CD4-positive, alpha-beta T cell treated with Interleukin-12 subunit alpha and Interleukin-12 subunit beta, for 1 hour (primary cell): Measurements from ENCODE around the gene VCPKMT.

Experiments used
- DNase-seq: peaks from one replicate; pipeline ENCODE4 v3.0.0-alpha.2; 2020

Gene VCPKMT

DNA sequence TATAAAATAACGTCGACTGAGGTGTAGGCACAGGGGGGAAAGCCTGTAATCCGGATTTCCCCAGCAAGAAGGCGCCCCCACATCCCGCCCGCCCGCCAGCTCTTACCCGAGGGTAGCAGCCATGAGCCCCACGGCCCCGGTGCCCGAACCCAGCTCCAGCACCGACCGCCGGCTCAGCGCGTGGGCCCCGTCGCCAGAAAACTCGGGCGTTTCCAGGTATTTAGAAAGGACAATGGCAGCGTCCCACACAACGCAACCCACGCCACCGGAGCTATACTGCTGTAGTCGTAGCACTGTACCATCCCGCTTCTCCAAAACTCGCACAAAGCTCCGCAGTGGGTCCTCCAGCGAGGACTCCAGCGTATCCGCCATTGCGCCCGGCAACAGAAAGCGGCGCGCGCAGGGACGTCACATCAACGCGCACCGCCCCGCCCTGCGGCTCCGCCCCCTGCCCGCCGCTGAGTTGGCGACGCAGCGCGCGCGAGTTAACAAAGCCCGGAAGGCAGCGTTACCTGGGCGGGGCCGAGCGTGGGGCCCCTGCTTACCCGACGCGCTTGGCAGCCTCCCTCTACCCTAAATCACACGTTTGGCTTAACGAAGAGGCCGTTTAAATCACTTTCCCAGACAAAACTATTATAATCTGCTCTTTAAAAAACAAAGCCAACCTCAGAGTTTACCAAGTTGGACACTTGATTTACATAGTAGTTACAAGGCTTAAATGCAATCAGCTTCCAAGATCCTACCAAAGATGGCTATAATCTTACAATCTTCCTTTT is at the start of gene VCPKMT:
TSS of gene VCPKMT (minus strand) at position 392 of the 776 bp plus-strand sequence. CDS start at position 372, 20 bp downstream.
- DNase-seq, result peak; percentile 95

DNA sequence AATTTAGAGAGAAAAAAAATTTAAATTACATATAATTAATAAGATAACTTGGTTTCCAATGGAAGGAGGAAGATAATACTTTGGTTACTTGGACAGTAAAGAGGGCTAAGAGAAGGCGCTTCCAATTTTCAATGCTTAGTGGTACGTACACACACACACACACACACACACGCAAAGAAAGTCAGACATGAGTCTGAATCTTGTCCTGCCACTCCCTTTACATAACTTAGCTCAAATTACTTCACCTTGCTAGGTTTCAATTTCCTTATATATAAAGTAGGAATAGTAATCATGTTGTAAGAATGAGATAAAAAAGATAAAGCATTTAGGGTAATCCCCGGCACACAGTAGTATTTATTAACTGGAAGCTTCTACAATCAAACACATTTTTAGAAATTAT is 39.7 kb upstream of the VCPKMT start:
- no peak for DNase-seq

DNA sequence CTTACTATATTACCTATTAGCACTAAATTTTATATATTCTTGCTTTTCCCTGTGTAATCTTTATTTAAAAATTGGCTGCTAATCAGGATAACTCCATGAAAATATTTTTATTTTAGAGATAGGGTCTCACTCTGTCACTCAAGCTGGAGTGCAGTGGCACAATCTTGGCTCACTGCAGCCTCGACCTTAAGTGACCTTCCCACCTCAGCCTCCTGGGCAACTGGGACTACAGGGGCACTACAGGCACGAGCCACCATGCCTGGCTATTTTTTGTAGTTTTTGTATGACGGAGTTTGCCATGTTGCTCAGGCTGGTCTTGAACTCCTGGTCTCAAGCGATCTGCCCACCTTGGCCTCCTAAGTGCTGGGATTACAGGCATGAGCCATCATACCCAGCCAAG is 32.4 kb upstream of the VCPKMT start:
- DNase-seq, result no peak

DNA sequence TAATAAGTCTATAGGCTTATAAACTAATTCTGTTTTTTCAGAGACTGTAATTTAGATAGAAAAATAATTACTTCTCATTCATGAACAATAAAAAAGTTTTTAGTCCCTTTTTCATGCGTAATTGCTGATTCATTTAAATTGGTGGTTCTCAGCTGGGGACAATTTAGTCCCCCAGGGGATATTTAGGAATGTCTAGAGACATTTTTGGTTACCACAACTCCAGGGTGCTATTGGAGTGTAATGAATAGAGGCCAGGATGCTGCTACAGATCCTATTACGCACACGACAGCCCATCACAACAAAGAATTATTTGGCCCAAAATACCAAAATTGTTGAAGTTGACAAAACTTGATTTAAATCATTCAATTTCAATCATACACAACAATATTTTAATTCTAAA is 22.8 kb upstream of the VCPKMT start:
- no peak for DNase-seq

DNA sequence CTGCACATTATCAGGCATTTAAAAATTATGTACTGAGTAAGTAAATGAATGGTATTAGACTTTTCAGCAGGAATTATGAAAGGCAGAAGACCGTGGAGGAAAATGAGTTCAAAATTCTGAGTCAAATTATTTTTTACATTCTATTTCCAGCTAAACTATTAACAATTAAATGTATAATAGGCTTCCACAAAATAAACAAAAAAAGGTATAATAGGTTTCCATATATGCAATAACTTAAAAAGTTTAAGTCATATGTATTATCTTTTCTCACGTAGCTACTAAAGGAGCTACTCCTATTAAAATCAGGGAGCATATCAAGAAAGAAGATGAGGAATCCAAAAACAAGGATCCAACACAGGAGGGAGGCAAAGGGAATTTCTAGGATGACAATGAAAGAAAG is 11.4 kb upstream of the VCPKMT start:
- no peak for DNase-seq

DNA sequence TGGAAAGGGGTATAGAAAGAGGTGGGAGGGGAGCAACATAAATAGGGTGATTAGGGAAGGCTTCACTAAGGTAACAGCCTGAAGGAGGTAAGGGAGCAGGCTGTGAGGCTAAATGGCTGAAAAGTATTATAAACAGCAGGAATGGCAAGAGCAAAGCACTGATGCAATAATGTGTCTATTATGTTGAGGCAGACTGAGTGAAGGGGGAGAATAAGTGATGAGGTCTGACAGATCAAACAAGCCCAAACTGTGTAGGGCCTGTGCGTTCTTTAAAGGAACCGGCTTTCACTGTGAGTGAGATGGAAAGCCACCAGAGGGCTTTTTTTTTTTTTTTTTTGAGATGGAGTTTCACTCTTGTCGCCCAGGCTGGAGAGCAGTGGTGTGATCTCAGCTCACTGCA is 6.7 kb upstream of the VCPKMT start:
- no peak for DNase-seq

DNA sequence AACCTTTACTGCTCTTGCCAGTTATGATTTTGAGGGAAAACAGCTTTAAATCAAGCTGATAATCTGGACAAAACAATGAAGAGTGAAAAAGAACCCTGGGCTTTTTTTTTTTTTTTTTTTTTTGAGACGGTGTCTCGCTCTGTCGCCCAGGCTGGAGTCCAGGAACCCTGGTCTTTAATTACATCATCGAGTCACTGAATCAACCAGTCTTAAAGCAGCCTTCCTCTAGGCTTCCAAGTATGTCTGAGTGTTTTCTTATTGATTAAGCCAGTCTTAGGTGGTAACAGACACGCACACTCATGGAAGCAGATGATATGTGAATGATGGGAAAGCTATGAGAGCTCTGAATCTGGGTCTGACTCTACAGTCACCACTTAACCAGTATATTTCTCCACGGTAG is 5.9 kb upstream of the VCPKMT start:
- no peak for DNase-seq

DNA sequence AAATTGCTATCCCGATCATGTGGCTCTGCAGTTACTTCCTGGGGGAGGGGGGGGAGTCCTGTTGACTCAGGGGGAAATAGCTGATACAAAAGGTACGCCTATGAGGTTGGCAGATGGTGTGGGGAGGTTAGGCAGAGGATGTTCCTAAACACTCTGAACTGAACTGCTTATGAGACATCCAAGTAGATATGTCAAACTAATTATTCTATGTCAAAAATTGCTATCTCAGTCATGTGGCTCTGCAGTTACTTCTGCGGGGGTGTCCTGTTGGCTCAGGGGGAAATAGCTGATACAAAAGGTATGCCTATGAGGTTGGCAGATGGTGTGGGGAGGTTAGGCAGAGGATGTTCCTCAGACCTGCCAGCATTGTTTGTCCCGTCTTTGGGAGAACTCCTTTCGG is 5.1 kb upstream of the VCPKMT start:
- DNase-seq, result no peak

DNA sequence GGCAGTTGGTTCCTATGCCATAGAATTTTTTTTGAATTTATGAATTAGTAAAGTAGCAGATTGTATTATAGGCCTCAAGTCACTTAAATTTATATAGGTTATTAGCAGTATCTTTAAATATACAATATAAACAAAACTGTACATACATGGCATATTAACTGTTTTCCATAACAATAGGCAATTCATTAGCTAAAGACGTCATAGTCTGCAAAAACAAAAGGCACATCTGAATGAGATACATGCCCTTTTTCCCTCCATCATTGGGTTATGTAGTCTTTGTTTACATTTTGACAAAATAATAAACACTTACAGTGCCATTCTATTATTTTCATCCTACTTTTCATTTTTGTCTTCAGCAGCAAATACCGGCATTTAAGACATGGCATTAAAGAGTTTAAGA is 1.1 kb upstream of the VCPKMT start:
- no peak for DNase-seq

DNA sequence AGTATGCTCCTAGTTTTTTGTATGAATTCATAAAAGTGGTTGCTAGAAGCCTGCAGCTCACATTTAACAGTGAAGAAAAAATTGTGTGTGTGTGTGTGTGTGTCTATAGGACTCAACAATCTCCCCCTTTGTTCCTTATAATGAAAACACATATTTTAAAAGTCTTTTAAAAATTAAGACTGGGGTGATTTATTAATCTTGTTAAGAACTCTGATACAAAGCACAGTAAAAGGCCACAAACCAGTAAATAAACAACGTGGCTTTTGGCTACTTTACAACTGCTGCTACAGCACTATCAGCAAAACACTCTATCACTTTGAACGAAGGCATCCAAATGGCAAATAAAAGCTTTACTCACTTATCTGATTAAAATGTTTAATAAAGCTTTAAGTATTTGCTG is 594 bp upstream of the VCPKMT start:
- DNase-seq, result no peak

DNA sequence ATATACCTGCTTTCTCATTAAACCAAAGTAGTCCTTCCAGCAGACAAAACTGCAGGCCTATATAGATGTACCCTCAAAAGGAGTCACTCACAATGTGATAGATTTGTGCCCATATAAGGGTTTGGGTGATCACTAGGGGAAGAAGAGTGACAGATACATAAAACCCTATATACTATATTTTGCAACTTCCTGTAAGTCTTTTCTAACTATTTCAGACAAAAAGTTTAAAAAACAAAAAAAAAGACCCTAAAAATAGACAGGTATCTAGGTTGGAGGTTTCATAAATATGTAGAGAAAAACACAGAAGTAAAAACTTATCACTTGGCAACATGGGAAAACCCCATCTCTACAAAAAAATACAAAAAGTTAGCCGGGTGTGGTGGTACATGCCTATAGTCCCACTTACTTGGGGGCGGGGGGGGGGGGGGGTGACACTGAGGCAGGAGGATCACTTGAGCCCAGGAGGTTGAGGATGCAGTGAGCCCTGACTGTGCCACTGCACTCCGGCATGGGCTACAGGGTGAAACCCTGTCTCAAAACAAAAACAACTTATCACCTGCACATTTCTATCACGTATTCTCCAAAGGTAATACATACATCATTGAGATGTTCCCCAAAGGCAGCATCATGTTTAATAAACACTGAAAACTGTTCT is 2.9 kb downstream of the VCPKMT start:
- DNase-seq, result peak; percentile 43

DNA sequence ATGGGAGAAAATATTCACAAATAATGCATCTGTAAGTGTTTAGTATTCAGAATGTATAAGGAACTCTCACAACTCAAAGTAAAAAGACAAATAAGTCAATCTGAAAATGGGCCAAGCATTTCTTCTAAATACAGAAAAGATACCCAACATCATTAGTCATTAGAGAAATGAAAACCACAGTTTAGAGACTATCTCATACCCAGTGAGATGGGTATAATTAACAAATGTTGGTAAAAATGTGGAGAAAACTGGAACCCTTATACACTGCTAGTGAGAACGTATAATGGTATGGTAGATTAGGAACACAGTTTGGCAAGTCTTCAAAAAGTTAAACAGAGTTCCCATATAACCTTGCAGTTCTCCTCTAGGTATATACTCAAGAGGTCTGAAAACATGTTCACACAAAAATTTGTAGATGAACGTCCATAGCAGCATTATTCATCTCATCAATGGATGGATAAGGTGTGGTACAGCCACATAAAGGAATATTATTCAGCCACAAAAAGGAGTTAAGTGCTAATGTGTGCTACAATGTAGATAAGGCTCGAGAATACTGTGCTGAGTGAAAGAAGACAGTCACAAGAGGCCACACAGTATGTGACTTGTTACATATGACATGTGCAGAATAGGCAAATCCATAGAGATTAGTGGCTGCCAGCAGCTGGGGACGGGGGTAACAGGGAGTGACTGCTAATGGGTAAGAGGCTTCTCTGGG is 5.9 kb downstream of the VCPKMT start:
- no peak for DNase-seq

DNA sequence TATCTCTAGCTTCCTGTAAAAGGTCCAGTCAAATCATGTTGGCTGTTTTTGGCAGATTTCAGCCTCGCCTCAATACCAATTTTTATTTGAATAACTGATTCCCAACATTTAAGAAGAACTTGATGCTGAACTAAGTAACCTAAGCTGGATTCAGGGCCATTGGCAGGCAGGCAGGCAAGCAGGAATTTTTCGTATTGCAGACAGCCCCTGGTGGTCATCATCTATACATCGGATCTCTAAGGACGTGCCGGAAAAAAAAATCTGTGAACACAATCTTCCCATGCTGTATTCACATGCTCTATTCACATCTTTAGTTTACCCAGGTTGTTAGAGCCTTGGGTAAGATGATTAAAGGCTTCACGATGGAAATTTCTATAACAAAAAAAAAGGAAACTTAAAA is 7.0 kb downstream of the VCPKMT start:
- no peak for DNase-seq

DNA sequence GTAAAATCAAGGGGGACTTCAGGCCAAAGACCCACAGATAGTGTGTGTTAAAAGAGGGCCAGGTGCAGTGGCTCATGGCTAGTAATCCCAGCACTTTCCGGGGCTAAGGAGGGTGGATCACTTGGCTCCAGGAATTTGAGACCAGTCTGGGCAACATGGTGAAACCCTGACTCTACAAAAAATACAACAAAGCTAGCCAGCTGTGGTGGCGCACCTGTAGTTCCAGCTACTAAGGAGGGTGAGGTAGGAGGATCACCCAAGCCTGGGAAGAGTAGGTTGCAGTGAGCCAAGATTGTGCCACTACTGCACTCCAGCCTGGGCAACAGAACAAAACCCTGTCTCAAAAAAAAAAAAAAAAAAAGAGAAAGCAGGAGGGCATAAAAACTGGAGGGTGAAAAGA is 8.5 kb downstream of the VCPKMT start:
- DNase-seq, result no peak

DNA sequence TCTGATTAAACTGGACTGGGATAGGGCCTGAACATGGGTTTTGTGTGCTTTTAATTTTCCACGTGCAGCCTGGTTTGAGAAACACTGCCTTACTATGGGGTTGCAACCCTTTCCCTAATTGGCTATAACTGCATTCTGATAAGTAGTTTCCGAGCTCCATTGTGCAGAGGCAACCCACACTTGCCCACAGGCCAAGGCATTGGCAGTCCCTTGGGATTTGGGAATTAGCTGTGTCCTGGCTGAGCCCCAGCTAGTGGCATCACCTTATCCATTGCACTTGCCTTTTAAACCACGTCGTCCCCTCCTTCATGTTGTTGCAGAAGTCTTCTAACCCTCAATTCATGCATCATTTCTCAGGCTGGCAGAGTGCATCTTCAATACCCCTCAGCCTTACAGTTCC is 10.2 kb downstream of the VCPKMT start:
- DNase-seq, result no peak

DNA sequence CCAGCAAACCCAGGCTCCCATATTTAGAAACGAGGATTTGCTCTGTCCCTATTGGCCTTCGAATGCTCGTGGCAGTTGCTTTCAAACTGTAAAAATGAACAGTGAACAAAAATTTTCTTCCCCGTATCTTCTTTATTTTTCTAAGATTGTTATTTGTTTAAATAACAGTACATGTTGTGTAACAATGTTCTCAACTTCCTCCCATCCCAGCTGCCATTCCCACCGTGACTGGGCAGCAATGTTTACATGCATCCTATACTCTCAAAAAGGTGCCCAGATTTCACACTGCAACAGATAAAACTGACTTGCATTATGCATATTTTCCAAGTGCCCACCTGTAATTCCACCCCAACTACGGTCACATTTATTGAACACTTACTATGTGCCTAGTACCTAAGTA is 12.8 kb downstream of the VCPKMT start:
- DNase-seq, result no peak

DNA sequence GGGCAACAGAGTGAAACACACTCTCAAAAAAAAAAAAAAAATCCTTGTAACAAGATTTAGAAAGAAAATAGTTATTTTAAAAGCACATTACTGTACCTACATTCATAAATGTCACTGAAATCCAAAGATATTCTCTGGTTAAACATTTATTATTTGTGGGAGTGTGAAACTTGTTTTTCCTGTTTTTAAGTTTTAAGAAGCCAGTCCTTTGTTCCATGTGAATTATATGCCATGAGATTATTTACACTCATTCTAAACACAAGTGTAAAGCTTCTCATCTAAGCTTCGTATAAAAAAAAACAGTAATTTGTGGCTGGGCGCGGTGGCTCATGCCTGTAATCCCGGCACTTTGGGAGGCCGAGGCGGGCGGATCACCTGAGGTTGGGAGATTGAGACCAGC is 15.0 kb downstream of the VCPKMT start:
- DNase-seq, result no peak

DNA sequence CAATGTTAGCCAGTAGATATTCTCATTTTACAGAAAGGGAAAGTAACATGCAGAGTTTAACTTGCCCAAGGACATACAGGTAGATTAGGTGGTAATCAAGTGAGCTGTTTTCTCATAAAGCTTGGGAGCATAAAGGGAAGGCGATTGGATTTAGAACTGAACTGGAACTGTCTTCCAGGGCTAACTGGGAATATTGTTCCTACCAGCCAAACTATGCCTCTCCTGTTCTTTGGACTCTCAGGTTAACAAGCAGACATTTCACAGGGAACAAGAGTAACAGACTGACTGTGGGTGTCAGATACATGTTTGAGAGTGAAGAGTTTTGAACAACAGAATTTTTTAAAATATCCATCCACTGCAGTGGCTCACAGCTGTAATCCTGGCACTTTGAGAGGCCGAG is 15.6 kb downstream of the VCPKMT start:
- no peak for DNase-seq

DNA sequence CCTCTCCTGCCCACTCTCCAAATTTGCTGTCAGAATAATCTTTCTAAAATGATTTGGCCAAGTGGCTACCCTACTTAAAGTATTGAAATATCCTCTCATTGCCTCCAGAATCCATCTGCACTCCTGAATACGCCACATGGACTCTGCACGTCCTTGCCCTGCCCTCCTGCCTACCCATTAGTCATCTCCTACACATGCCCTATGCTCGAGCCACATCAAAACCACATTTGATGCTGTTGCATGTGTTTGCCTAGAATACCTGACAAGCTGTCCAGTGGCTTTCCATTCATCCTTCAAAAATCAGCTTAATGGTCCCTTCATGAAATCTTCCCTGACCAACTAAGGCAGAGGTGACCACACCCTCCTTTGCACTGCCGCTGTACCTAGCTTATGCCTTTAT is 17.0 kb downstream of the VCPKMT start:
- no peak for DNase-seq

DNA sequence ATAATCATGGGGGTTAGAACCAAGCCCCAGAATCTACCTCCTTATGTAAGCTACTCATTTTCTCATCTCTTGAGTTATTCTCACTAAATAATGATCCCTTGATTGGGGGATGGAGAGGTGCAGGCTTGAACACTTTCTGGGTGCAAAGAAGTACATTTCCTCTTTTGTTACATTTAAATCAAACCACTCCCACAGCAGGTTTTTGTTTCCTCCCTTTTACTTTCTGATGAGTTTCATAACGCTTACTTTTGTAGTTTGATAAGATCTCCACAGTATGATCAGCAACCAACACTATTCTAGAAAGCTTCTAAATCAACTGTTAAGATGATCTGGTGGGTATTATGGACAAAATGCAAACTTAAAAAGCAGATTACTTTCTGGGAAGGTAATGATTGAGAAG is 20.5 kb downstream of the VCPKMT start:
- DNase-seq, result peak; percentile 58

DNA sequence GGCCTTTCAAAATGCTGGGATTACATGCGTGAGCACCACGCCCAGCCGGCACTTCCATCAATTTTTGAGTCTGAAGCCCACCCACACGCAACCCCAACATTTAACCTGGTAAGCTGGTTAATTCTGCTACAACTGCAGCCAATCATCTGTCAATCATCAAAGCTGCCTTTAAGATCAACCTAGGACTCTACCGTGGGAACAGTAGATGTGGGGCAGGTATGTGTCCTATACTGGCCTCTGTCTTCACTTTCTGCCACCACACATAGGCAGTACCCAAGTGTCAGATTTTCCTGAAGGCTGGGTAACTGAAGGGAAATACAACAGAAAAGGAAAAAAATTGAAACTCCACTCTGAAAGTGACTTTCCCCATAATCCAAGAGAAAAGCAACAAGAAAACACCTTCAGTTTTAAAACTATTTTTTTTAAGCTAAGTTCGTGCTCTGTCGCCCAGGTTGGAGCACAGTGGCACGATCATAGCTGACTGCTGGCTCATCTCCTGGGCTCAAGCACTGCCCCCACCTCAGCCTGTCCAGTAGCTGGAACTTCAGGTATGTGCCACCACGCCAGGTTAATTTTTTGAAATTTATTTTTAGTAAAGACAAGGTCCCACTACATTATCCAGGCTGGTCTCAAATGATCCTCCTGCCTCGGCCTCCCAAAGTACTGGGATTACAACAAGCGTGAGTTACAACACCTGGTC is 22.2 kb downstream of the VCPKMT start:
- DNase-seq, result no peak

DNA sequence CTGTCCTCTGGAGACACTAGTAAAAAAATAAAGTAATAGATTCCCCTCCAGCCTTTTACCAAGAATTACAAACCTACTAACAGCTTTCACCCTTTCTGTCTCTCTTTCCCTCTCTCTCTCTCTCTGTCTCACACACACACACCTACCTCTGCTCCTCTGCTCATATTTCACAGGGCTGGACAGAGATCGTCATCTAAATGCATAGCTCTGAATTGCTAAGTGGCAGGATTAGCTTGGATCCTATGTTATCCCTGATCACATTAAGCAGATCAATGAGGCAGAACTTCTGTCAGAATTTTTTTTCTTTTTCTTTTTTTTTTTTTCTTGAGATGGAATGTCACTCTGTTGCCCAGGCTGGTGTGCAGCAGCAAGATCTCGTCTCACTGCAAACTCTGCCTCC is 22.9 kb downstream of the VCPKMT start:
- DNase-seq, result no peak

DNA sequence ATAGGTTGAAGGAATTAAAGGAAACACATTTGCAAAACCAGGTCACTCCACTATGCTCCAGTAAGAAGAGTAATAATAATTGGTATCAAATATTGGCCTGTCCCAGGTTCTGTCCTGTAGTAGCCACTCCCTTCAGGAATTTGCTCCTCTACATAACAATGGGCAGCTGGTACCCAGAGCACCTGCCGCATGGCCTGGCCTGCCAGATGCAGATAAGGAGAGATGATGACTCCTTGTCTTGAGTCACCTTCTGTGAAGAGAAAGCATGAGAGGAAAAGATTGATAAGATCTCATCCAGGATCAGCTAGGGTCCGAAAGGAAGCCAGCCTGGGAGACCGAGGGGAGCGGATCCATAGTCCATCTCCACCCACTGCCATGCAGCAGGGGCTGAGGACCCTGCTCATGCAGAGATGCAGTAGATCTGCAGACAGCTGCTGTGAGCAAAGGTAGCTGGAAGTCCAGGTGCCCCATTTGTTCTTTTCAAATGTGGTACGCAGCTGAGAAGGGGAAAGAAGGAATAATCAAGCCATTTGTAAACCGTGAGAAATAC is 24.3 kb downstream of the VCPKMT start:
- no peak for DNase-seq
